K562 (cell line): Measurements from ENCODE around the gene STX1A. TPM values are rescaled to one million over a fixed set of nuclear protein-coding genes. Genes with fewer than 3 reads are reported as not detected.
A peak's percentile ranks its signal among the peaks of the same experiment; 100 is the strongest.

Source experiments
- BDP1 ChIP-seq: IDR thresholded peaks from 3 replicates; pipeline ENCODE4 v1.6.1; 2011; ENCODE audit not compliant: insufficient read length, insufficient read depth
- BHLHE40 ChIP-seq: IDR thresholded peaks from 2 replicates; pipeline ENCODE4 v1.6.1; 2011; ENCODE audit warnings: low read length, improper control_type of control experiment
- BRD4 ChIP-seq: fragments of 200-600 bp; sonication (generic); IDR thresholded peaks from 2 replicates; pipeline ENCODE4 v1.6.1; 2017; ENCODE audit warnings: inconsistent platforms
- BRD9 ChIP-seq: fragments of 450-650 bp; IDR thresholded peaks from 2 replicates; pipeline ENCODE4 v1.6.1; 2018; ENCODE audit warnings: low read depth; ENCODE audit not compliant: partially characterized antibody
- CGGBP1 ChIP-seq: fragments of 250-450 bp; sonication (Bioruptor Pico); IDR thresholded peaks from 2 replicates; pipeline ENCODE4 v1.9.0; 2021; ENCODE audit warnings: mild to moderate bottlenecking
- DMBX1 ChIP-seq: fragments of 250-450 bp; sonication (Bioruptor Pico); IDR thresholded peaks from 2 replicates; pipeline ENCODE4 v1.8.0; 2022; ENCODE audit warnings: inconsistent platforms, mild to moderate bottlenecking, moderate library complexity, borderline replicate concordance
- ESRRA ChIP-seq: fragments of 450-650 bp; IDR thresholded peaks from 2 replicates; pipeline ENCODE4 v1.6.1; 2014; ENCODE audit warnings: low read depth, mild to moderate bottlenecking, moderate library complexity, borderline replicate concordance
- FOS ChIP-seq: IDR thresholded peaks from 3 replicates; pipeline ENCODE4 v1.6.1; 2011; ENCODE audit not compliant: insufficient read length; ENCODE audit errors: extremely low read depth
- IRF1 ChIP-seq: sonication (generic); formaldehyde crosslinking; IDR thresholded peaks from 2 replicates; pipeline ENCODE4 v1.8.0; 2022; ENCODE audit warnings: missing genetic modification reagents, mild to moderate bottlenecking, borderline replicate concordance
- JUNB ChIP-seq: fragments of 450-650 bp; formaldehyde crosslinking; conservative IDR thresholded peaks from 2 replicates; pipeline ENCODE4 v1.4.0; 2020; ENCODE audit warnings: mild to moderate bottlenecking
- MAFK ChIP-seq: IDR thresholded peaks from 2 replicates; pipeline ENCODE4 v1.6.1; 2011; ENCODE audit warnings: low read length, improper control_type of control experiment
- NCOA2 ChIP-seq, 2 experiments: fragments of 450-650 bp; IDR thresholded peaks; 2 replicates each; pipeline ENCODE4 v1.6.1; 2018; ENCODE audit warnings: mild to moderate bottlenecking in 2 of 2, moderate library complexity in 1 of 2; ENCODE audit not compliant: partially characterized antibody in 2 of 2
- PHB ChIP-seq: fragments of 250-450 bp; sonication (Bioruptor Pico); IDR thresholded peaks from 2 replicates; pipeline ENCODE4 v1.5.0; 2021
- PML ChIP-seq: IDR thresholded peaks from 2 replicates; pipeline ENCODE4 v1.6.1; 2012; ENCODE audit warnings: low read length, inconsistent platforms
- RHOXF2B ChIP-seq: fragments of 250-450 bp; sonication (Bioruptor Pico); conservative IDR thresholded peaks from 2 replicates; pipeline ENCODE4 v1.5.1; 2021
- TSC22D4 ChIP-seq: fragments of 450-650 bp; IDR thresholded peaks from 2 replicates; pipeline ENCODE4 v1.6.1; 2016; ENCODE audit warnings: missing genetic modification characterization, missing biosample characterization, control low read depth
- WHSC1 ChIP-seq: IDR thresholded peaks from one replicate; pipeline ENCODE4 v1.6.1; 2012; ENCODE audit warnings: low read length, control low read depth, inconsistent platforms
- ZBTB7A ChIP-seq: IDR thresholded peaks from 2 replicates; pipeline ENCODE4 v1.6.1; 2011; ENCODE audit warnings: low read depth, mild to moderate bottlenecking, low read length, moderate library complexity, borderline replicate concordance; ENCODE audit not compliant: control insufficient read depth
- ZNF280B ChIP-seq: fragments of 250-450 bp; sonication (Bioruptor Pico); IDR thresholded peaks from 2 replicates; pipeline ENCODE4 v1.5.1; 2021; ENCODE audit warnings: mild to moderate bottlenecking
- ZNF511 ChIP-seq: sonication (generic); formaldehyde crosslinking; IDR thresholded peaks from 2 replicates; pipeline ENCODE4 v1.8.0; 2022; ENCODE audit warnings: mild to moderate bottlenecking, missing genetic modification reagents
- ZNF561 ChIP-seq: fragments of 450-650 bp; formaldehyde crosslinking; conservative IDR thresholded peaks from 2 replicates; pipeline ENCODE4 v1.4.0; 2020; ENCODE audit warnings: mild to moderate bottlenecking, moderate library complexity
- ZNF778 ChIP-seq: fragments of 450-650 bp; formaldehyde crosslinking; IDR thresholded peaks from 2 replicates; pipeline ENCODE4 v1.4.0; 2020; ENCODE audit warnings: mild to moderate bottlenecking, moderate library complexity
- polyA plus RNA-seq, 8 experiments: library from polyadenylated mRNA; depleted of rRNA in 4 of 8; stranded (reverse) in 5 of 8; unstranded in 3 of 8; fragments of >200 nt; fragmentation: Nextera tagmentation in 2 of 8; fragmentation: Illumina TruSeq in 1 of 8; extraction: Ambion mirVana in 2 of 8; extraction: Trizol in 1 of 8; gene quantifications; 2 replicates each; pipeline versions ENCODE4 v1.2.1 to v1.2.3, GENCODE V29; 2011 to 2014; ENCODE audit warnings: inconsistent platforms in 1 of 8, missing spikeins in 1 of 8
- total RNA-seq, 7 experiments: library from RNA; depleted of rRNA in 6 of 7; stranded (reverse); fragments of >200 nt in 6 of 7; fragmentation: Illumina TruSeq in 2 of 7; extraction: Trizol in 2 of 7; gene quantifications; 2 replicates each; pipeline versions ENCODE4 v1.2.1 to v1.2.3, GENCODE V29; 2011 to 2021; ENCODE audit warnings: low replicate concordance in 1 of 7
- TF ChIP-seq, protein P1 (sequence below): fragments of 250-450 bp; sonication (Bioruptor Pico); IDR thresholded peaks from 2 replicates; pipeline ENCODE4 v1.6.1; 2021; ENCODE audit warnings: mild to moderate bottlenecking
- TF ChIP-seq, protein P2 (sequence below), 2 experiments: fragments of 450-650 bp in 1 of 2; sonication (generic) in 1 of 2; formaldehyde crosslinking in 1 of 2; IDR thresholded peaks in 1 of 2; conservative IDR thresholded peaks in 1 of 2; 2 replicates each; pipeline versions ENCODE4 v1.6.1 to v1.8.1; 2016 to 2023; ENCODE audit warnings: mild to moderate bottlenecking in 2 of 2, moderate library complexity in 2 of 2, inconsistent platforms in 1 of 2, missing genetic modification reagents in 1 of 2

Gene STX1A
- total and polyA plus RNA-seq, 9 of the 15 experiments (the other 6 are each of a cell fraction or from before 2014, with no cell fraction given) = 0.04 to 15.1 (median 6.3) TPM

DNA sequence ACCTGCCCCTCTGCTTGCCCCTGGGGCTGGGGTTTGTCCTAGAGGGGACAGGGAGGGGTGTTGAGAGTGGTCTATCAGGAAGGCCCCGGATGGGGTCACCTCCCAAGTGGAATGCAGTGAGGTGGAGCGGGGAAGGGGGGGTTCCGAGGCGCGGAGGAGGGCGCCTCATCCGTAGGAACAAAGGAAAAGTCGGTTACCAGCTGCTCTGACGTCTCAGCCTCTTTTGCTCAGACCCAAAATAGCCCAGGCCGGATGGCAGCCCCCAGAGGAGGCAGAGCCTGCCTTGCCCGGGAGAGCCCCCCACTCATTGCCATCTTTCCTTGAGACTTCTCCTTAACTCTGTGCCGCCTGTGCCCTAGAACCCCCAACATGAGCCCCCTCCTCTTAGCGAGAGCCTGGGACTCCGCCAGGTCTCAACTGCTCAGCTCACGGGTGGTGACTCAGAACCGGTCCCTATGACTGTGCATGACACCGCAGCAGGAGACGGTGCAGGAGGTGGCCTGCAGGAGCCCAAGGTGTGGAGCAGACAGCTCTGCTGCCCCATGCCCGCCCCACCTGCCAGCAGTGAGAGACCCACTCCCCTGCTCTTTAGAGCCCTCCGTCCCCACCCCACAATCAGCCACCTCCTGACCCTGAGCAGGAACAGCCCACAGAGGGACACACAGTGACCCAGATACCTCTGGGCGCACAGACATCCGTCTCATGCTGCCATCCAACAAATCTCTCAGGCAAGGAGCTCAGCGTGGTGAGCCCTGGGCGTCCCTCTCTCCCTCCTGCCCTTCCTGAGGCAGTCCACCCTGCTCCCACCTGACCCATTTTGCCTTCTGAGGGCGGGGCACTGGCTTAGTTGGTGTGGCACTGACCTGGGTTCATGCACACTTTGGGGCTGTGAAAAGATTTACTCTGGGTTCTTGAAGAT is 13.1 kb downstream of the STX1A start (continued):
- TF ChIP-seq ZNF280B (no peak), PHB (no peak), PML (no peak), BRD9 (no peak), BHLHE40 (peak; percentile 66), ZNF778 (CRISPR knock-in tag) (no peak), ZNF511 (CRISPR knock-in tag) (peak; percentile 42; the same call in 1 of the 2 replicates), BRD4 (no peak), NCOA2 (IDR thresholded peaks at IDR 0.05; ENCODE audit: partially characterized antibody in 2 of 2) (no peak), BDP1 (no peak), WHSC1 (no peak), MAFK (peak; percentile 58), FOS (peak; percentile 18), ZBTB7A (peak; percentile 91), TSC22D4 (tag) (no peak), ESRRA (no peak), ZNF561 (no peak), JUNB (CRISPR knock-in tag) (no peak), IRF1 (CRISPR knock-in tag) (no peak), CGGBP1 (CRISPR knock-in tag) (no peak), RHOXF2B (CRISPR knock-in tag) (no peak), DMBX1 (CRISPR knock-in tag) (no peak)
- TF ChIP-seq, protein P1, sequence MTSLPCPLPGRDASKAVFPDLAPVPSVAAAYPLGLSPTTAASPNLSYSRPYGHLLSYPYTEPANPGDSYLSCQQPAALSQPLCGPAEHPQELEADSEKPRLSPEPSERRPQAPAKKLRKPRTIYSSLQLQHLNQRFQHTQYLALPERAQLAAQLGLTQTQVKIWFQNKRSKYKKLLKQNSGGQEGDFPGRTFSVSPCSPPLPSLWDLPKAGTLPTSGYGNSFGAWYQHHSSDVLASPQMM (CRISPR knock-in tag) = no peak
- TF ChIP-seq, protein P2, sequence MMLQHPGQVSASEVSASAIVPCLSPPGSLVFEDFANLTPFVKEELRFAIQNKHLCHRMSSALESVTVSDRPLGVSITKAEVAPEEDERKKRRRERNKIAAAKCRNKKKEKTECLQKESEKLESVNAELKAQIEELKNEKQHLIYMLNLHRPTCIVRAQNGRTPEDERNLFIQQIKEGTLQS (IDR thresholded peaks at IDR 0.05) = peak; percentile 92
- TF ChIP-seq, protein P2 (CRISPR knock-in tag; conservative IDR thresholded peaks at IDR 0.05) = no peak; the same call in 1 of the 2 replicates
